Measurements from ENCODE around the gene PLEKHS1.
A peak's percentile ranks its signal among the peaks of the same experiment; 100 is the strongest.

PLEKHS1 gene

DNA sequence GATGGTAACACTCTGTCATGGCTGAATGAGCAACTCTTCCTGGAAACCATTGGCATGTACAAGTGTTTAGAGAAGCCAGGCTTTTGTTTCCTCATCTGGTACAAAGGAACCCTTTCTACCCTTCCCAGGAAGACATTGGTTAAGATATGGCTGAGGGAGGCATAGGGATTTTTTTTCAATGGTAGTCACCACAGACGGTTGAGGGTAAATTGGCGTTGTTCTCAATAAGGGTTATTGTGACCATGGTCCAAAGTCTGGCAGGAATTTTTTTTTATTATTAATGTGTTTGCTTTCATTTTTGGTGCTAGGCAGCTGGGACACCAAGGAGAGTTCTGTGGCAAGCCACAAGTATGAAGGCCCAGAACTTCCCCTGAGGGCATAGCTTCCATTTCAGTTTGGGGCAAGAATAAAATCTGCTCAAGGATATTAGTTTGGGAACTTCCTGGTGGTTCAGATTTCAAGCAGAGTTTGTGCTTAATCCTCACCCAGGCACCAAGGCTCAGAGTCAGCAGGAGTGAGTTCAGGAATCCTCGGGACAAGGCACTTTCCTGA lies at the start of gene PLEKHS1:
PLEKHS1 (plus strand) TSS at position 502 of the 552 bp plus-strand sequence. CDS start 3,596 bp downstream, outside the sequence.
- DNase-seq, result no peak

DNA sequence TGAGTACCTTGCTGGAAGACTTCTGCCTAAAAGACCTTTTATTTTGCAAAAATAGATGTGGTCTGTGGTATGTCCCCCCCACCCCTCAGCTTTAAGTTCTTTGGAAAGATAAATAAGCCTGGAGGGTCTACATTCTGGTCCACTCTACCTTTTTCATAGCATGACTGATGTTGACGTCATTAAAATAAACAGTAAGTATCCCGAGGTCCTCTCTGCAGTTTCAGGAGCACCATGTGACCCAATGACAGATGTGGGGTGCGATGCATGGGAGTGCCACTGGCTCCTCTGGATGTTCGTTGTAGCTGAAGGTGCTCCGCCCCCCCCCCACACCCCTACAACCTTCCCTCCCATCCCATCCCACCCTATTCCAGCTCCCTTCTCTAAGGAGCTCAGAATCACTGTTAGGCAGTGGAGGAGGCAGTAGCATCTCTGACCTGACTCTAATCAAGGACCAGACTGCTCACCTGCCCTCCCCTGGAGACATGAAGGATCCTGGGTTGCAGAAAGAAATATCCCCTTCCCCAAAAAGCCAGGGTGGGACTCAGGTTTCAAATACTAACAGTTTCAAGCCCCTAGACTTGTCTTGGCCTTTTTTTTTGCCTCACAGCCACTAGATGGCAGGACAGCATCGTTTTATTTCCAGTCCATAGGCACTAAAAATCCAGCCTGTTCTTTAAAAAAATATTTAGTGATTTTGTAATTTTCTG lies 46.7 kb upstream of the PLEKHS1 start:
- peak; percentile 13 for DNase-seq

DNA sequence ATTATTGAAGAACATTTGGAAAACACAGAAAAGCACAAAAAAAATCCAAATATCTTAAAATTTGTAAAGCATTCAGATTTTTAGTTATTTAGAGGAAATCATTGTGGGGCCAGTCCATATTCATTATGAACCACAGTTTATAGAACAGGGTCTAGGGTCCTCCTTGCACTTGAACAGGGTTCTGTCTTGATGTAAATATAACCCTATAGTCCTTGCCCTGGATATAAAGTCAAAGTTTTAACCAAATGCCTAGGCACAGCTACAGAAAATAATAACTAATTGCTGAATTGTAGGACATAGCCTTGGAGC lies 46.2 kb upstream of the PLEKHS1 start:
- DNase-seq, result no peak

DNA sequence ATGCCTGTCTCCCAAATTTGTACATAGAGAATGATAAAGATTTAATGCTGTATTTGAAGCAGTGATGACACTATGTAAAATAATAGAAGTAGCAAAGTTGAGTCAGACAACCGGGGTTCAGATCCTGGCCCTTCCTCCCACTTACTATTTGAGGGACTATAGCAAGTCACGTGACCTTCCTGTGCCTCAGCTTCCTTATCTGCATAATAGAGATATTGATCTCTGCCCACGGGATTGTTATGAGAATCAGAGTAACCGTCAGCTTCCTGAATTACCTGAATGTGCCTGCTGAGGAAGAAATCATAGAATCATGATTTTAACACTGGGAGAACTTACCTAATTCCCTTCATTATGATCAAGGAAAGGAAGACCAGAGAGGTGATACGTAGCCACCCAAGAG lies 44.9 kb upstream of the PLEKHS1 start:
- DNase-seq, result no peak

DNA sequence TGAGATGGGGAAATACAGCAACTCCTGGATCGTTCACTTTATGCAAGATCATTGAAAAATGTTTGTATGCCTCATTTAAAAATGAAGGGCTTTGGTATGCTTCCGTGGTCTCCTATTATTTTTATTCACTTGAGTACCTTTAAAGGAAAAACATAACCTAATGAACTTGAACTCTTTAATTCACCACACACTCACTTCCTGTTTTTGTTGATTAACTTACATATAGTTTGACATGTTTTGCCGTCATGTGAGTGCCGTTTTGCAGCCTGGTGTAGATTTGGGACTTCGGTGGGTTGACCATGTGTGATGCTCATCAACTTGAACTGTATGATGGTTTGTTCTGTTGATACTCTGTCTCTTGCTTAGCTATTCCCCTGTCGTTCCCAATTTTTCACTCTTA lies 42.8 kb upstream of the PLEKHS1 start:
- no peak for DNase-seq

DNA sequence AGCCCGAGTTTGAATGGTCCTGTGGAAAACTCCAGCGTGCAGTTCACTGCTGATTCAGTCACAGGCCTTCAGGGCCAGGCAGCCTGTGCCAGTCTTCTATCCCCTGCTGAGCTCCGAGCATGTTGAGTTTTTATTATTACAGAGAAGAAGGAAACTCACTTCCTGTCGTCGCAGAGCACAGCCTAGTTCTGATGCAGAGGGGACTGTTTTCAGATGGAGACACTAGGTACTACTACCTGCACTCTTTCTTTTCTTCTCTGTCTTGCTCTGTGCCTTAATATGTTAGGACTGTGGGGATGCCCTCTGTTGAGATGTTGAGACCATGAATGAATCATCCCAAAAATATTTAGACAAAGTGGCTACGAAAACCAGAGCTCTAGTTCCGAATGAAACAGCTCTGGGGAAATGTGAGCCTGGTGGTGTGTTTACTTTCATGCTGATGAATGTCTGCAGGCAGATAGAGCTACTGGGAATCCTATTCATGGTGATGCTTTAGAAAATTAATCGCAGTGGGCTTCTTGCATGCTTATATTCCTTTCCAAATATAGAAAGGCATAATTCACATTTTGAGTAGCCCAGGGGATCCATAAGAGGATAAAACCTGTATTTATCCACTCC lies 42.2 kb upstream of the PLEKHS1 start:
- peak; percentile 69 for DNase-seq

DNA sequence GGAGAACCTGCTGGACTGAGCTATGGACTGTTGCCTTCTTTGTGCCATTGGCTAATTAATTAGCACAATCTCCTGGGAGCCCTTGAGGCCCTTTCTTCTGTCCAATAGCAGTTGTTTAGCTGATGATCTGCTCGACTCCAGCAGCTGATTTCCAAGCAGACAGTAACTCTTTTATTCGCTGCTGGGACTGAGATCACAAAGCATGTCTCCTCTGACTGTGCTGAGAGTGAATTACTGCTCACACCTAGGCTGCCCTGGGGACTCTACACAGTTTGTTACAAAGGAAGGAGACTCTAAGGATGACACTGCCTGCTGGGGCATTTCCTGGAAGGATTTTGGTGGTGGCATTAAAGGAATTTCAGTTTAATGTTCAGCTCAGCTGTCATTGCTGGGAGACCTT lies 40.3 kb upstream of the PLEKHS1 start:
- no peak for DNase-seq

DNA sequence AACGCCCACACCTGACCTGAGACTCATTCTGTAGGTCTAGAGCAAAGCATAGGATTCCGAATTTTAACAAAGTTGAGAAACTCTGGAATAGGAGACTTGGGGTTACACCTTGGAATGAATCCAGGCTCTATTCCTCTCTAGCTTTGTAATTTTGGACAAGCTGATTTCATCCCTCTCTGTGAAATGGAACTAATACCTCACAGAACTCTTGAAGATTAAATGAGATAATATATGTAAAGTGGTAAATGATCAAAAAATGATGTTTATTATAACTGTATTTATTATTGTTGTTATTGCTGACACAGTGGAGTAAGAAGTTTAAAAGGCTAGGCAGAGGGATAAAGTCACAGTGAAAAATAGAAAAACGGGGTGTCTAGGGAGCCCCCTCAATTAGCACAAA lies 39.5 kb upstream of the PLEKHS1 start:
- DNase-seq, result no peak

DNA sequence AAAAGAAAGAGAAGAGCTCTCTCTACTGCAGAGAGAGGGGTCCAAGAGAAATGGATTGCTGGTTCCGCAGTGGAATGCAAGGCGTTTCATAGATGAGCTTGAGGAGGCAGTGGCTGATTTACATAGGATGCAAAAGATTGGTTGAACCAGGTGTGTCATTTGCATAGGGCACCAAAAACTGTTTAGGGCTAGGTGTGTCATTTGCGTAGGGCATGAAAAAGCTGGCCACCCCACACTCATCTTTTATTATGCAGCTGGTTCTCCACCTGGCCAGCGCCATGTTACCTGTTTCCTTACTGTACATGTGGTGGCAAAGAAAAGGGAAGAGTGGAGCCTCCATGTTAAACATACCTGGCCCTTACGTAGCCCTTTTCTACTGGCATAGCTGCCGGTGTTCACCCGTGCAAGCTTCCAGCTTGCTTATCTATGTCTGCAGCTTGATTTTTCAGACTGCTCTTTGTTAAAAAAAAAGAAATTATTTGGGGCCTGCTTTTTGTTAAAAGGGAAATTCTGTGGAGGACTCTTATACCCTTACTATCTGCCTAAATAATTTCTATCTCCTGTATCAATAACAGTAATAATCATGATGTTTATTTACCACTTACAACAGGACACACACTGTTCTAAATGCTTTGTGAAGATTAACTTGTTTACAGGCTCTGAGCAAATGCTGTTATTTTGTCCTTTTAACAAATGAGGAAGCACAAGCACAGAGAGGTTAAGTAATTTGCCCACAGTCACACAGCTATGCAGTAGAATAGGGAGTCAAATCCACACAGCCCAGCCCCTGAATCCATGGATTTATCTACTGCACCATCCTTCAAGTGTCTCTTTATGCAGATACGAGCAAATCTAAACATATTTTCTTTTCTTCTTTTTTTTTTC lies 38.5 kb upstream of the PLEKHS1 start:
- no peak for DNase-seq

DNA sequence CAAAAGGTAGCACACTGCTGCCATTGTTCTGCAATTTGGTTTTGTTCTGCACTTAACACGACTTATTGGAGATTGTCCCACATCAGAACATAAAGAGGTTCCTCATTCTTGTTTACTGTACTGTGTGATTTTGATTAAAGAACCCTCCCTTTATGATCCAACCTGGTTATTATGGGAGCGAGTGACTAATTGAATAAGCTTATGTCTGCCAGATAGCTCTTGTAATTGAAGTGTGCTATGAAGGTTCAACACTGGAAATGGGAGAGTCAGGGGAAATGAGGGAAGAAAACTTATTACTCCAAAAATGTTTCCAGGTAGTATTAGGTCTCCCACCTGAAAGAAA lies 37.9 kb upstream of the PLEKHS1 start:
- DNase-seq, result no peak

DNA sequence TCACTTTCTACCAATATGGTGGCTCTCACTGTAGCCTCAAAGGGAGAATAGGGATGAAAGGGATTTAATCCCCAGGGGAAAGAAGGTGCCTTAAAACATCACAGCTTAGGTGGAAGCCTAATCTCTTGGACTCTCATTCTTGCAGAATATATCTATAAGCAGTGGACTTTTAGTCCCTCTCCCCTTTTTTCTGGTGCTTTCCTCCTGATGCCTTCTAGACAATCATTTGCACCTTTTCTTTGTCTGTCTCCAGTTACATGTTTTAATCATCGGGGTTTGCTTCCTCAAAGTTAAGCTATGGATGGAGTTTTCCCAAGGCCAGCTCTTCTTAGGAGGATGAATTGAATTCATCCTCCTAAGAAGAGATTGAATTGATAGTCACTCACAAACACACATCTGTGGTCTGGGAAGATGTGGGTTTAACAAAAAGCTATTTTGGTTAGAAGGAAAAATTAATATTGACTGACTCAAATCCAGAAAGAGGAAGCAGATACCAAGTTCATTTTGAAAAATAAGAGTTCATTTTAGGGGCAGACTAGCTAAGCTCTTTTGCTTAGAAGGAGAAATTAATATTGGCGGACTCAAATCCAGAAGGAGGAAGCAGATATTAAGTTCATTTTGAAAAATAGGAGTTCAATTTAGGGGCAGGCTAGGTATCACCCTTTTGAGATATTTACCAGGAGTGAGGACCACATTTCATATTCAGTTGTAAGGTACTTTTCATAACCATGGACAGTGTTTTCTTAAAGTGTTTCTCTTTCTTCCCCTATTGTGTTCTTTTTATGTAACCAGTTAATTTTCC lies 35.2 kb upstream of the PLEKHS1 start:
- no peak for DNase-seq

DNA sequence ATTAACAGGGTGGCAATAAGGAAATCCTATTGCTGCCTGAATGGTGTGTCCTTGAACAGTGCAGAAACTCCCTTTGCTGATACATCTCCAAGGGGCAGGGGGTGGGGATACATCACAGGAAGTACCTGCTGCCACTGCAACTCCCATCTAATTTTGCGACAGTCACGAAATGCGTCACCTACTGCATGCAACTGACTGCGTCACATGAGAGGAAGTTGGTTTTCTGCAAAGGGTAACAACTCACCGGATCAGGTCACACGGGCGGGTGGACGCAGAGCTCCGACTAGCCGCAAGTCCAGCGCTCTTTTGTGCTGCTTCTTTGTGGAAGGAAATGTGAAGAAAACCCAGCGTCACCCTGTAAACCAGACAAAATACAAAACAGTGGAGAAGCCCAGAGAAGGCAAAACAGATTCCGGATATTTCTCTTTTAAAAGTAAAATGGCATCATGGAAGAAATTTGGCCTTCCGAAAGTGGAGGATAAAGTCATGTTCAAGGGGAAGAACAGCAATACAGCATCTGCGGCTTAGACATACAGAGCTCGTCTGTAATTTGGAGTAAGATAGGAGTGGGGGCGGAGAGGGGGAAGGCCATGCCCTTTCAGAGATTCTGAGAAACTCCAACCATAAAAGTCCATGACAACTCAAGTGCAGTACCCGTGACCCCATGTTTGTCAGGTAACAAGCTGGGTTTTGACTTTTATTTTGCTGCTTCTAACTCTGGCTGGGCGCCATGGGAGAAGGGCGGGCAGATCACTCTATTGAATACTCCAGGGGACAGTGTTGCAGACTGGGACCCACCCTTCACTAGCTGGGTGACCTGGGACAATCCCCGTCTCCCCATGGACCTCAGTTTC lies 32.3 kb upstream of the PLEKHS1 start:
- DNase-seq, result no peak

DNA sequence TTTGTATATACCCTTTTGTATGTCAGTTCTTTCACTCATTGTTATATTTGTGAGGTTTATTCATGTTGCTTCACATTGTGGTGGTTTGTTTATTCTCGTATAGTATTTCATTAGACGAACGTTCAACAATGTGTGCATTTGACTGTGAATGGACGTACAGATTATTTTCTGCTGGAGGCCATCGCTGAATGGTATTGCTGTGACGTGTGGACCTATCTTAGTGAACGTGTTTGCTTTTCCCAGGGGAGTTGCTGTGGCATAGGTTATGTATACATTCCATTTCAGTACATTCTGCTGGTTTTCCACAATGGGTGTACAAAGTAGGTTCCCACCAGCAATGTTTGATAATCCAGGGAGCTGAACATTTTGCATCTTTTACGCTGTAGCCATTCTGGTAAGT lies 31.1 kb upstream of the PLEKHS1 start:
- DNase-seq, result peak; percentile 37

DNA sequence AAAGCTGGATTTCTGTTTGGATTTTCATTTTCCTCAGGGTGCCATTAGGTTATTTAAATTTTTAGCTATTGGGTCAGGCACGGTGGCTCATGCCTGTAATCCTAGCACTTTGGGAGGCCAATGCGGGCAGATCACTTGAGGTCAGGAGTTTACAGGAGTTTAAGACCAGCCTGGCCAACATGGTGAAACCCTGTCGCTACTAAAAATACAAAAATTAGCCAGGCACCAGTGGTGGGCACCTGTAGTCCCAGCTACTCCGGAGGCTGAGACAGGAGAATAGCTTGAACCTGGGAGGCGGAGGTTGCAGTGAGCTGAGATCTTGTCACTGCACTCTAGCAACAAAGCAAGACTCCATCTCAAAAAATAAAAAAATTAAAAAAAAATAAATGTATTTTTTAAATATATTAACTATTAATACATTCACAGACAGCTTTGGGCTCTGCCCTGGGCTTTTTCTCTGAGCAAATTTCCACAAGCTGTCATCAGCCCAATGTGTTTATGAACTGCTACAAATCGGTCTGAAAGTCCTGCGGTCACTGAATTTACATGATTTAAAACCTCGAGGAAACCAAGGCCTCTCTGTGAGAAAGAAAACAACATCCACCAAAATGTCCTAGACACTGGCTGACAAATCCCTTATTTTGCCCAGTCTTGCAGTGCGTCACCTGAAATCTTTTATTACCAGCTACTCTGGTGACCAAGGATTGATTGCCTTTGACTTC lies 19.2 kb upstream of the PLEKHS1 start:
- no peak for DNase-seq

DNA sequence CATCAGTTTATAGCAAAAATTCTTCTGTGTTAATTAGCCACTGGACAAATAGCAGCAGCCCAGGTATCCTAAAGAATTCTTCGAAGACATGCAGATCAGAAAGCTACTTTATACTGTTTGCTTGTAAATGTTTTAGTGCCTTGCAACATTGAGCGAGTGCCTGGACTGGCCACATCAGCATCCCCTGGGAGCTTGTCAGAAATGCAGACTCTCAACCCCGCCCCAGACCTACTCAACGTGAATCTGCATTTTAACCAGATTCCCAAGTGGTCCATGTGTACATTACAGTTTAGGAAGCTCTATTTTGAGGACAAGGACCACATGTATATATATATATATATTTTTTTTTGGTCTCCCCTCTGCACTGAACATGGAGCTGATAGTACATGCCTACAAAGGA lies 18.5 kb upstream of the PLEKHS1 start:
- DNase-seq, result no peak

DNA sequence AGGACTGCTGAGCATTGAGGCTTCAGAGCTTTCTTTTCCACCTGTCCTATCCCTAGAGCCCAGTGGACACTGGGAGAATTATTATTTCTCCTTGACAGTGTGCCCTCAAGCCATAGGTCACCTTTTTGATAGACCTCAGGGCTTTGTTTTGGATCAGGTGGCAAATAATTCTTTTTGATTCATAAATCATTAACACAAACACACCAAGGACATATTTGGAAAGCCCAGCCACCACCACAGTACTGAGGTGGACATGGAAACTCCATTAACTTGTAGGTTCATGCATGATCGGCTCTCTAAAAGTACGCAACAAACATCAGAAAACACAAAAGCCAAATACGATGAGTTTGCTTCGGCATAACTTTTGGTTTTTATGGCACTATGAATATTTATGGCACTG lies 17.8 kb upstream of the PLEKHS1 start:
- no peak for DNase-seq

DNA sequence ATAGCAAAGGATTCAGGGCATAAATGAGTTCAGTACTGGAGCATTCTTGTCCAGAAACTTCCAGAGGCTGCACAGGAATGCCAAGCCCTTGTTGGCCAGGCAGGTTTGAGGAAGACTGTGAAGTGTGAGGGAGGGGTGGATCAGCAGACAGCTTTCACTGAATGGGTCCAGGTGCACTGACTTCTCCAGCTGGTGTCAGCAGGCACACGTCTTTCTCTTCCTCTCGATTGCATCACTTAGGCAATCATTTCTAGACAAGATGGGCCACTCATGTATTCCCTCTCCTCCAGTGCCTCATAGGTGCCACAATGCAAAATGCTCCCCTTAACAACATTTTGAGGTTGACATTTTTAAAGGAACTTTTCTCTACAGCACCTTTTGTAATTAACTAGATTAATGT lies 15.6 kb upstream of the PLEKHS1 start:
- peak; percentile 25 for DNase-seq

DNA sequence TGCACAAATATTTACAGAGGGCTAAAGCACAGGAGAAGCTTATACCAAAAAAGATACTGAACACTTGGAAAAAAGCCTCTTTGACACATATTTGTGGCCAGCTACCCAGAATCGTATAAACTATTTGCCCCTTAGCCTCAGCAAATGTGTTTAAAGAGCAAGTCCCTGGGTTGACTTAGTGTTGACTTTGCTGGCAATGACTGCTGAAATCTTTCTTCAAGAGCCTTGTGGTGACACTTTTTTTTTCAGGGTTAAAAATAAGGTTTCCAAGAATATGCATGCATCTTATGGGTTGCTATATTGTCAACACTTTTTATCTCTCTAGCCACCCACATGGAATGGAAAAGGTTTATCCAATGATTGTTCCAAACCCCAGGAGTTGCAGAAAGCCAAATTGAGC lies 14.9 kb upstream of the PLEKHS1 start:
- DNase-seq, result no peak

DNA sequence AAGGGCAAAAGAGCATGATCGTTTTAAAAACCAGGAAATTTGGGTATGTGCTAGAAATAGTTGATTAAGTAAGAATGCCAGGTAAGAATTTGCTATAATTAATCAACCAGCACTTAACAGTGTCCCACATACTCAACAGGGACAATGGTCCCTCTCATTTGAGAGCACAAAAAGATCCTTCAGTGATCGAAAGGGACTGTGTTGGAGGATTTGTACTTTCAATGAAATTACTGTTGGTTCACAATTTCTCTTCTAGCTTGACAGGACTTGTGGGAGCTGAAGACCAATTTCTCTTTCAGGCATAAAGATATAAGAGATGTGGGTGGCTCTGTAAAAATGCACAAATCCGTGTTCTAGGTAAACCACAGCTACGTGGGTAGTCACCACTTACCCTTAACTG lies 12.5 kb upstream of the PLEKHS1 start:
- DNase-seq, result no peak

DNA sequence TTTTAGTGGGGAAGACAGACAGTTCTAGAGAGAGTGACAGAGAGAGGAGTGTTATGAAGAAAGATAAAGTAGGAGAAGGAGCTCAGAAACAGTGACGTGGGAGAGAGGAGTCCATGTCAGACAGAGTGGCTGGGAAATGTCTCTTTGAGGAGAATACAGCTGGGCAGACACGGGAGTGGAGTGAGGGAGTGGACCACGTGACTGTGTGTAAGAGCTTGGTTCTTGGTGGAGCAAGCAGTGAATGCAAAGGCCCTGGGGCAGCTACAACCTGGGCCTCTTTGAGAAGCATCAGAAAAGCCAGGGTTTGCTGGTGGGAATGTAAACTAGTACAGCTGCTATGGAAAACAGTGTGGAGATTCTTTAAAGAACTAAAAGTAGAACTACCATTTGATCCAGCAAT lies 11.9 kb upstream of the PLEKHS1 start:
- no peak for DNase-seq

DNA sequence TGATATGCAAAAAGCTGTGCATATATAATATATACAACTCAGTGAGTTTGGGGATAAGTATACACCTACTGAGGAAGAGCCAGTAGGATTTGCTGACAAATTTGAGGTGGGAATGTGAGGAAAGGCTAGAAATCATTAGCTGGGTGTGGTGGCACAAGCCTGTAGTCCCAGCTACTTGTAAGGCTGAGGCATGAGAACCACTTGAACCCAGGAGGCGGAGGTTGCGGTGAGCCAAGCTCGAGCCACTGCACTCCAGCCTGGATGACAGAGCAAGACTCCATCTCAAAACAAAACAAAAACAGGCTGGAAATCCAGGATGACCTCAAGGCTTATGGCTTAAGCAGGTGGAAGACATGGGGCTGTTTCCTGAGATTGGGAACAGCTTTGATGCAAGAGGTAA lies 10.6 kb upstream of the PLEKHS1 start:
- DNase-seq, result no peak
